ENCODE results near the gene PARD3B. TPM values are rescaled to one million over a fixed set of nuclear protein-coding genes. Genes with fewer than 3 reads are reported as not detected.

PARD3B gene
- total RNA-seq, 1 experiment from 2014 or later, result 6.4 TPM

- Histone ChIP-seq H4K5ac (ENCODE audit: insufficient read length, low read depth, low read length) (no peak overlapping the region), H3K23ac (ENCODE audit: insufficient read length, low read depth, low read length) (no peak overlapping the region), H2BK120ac (ENCODE audit: low read depth, low read length, poor library complexity, severe bottlenecking) (no peak overlapping the region), H2BK12ac (ENCODE audit: insufficient read length, low read depth, low read length) (no peak overlapping the region), H3K4me2 (ENCODE audit: insufficient read depth, insufficient read length, low read length) (no peak overlapping the region), H3K27me3 (ENCODE audit: insufficient read depth, low read length) (no peaks in the 10 kb centered on the region), H3K9me3 (ENCODE audit: control insufficient read depth, low read depth, low read length) (no peaks in the 10 kb centered on the region), H3K27ac (ENCODE audit: insufficient read length, low read depth, low read length) (no peak overlapping the region), H3K23me2 (ENCODE audit: insufficient read length, low read depth, low read length, poor library complexity, severe bottlenecking) (no peaks in the 10 kb centered on the region), H2BK5ac (ENCODE audit: insufficient read length, low read length) (no peak overlapping the region), H2BK20ac (ENCODE audit: low read depth, low read length, poor library complexity, severe bottlenecking) (no peak overlapping the region), H3K56ac (ENCODE audit: insufficient read length, low read depth, low read length) (no peak overlapping the region), H3K79me2 (ENCODE audit: insufficient read depth, low read length) (no peaks in the 10 kb centered on the region), H3K4me1 (ENCODE audit: insufficient read depth, low read length) (no peaks in the 10 kb centered on the region), H3K18ac (ENCODE audit: insufficient read length, low read depth, low read length) (no peak overlapping the region), H3K79me1 (ENCODE audit: insufficient read depth, low read depth, low read length, poor library complexity, severe bottlenecking) (no peaks in the 10 kb centered on the region), H4K20me1 (ENCODE audit: control insufficient read depth, insufficient read depth, insufficient read length) (no peaks in the 10 kb centered on the region), H2AK5ac (ENCODE audit: insufficient read length, low read length) (no peak overlapping the region), H4K8ac (replicated peaks; ENCODE audit: insufficient read length, low read depth, low read length) (no peak overlapping the region), H4K91ac (ENCODE audit: insufficient read length, low read depth, low read length) (no peak overlapping the region), H2BK15ac (ENCODE audit: low read depth, low read length) (no peak overlapping the region), H3K14ac (ENCODE audit: insufficient read depth, low read length) (no peak overlapping the region), H3K4ac (ENCODE audit: low read depth, low read length) (no peak overlapping the region), H3T11ph (ENCODE audit: low read length) (no peak overlapping the region), H3K9ac (ENCODE audit: extremely low read depth, insufficient read length, low read length) (no peak overlapping the region), H2AFZ (ENCODE audit: low read length) (no peak overlapping the region)
- no peak overlapping the region for H3K27ac Mint-ChIP-seq
- no peak for TF ChIP-seq CTCF (conservative IDR thresholded peaks at IDR 0.05)
- H3K4me3 Mint-ChIP-seq, result no peak overlapping the region
- no peak for DNase-seq
- H3K4me1 Mint-ChIP-seq, result peaks cover 5 to 8% of the 10 kb centered on the region in 2 experiments; a peak in 2 of 4 replicates
- H3K9me3 Mint-ChIP-seq, result no peaks in the 10 kb centered on the region
- no peaks in the 10 kb centered on the region; a peak in 1 of 7 replicates for H3K36me3 Mint-ChIP-seq (ENCODE audit: insufficient read depth in 1 of 3, low read depth in 3 of 3)
- no peaks in the 10 kb centered on the region for H3K27me3 Mint-ChIP-seq (ENCODE audit: low read depth)
These were observed 826.9 kb downstream of the PARD3B start for GRCh38 chr2:205372141-205372540.

All from H9 (cell line).